Gastrocnemius medialis (tissue), 4 donors: ENCODE measurements around the gene NFIA.

Source experiments
- CTCF ChIP-seq, 5 experiments: fragments of 450-650 bp in 3 of 5; fragments of 200-600 bp in 2 of 5; sonication (generic) in 2 of 5; IDR thresholded peaks in 4 of 5; conservative IDR thresholded peaks in 1 of 5; 1 replicate in 4 of 5; 2 replicates in 1 of 5; pipeline ENCODE4 v1.5.1; 2016 to 2019; ENCODE audit warnings: antibody characterized with exemption in 5 of 5, mild to moderate bottlenecking in 3 of 5, moderate library complexity in 3 of 5
- POLR2A ChIP-seq, 2 donors: fragments of 450-650 bp; IDR thresholded peaks; one replicate each; pipeline ENCODE4 v1.6.1; 2017; ENCODE audit warnings: antibody characterized with exemption in 2 of 2, mild to moderate bottlenecking in 2 of 2, moderate library complexity in 2 of 2

DNA sequence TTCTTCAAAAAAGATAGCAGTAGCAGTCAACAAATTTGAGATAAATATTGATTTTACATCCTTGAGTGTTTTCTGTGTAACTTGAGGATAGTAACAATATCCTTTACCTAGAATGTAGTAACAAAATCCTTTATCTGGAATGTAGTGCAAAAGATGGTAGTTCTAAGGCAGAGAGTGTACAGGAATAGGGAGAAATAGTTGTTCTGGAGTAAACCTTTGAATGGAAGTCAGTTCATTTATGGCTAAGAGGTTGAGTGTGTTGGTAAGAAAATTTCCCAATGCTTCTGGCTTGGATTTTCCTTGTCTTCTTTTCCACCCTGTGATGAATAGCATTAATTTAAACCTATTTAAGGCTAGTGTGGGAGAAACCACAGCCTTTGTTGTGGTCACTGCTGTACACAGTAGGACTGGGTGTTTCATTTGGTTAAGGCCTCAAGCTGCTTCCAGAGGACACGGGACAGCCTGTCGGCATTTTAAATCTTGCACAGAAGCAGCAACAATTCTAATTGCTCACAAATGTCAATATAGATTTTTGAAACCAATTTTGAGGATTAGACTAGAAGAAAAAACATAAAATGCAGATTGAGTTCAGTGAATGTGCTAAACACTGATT lies 11.3 kb downstream of the NFIA start:
- TF ChIP-seq CTCF (IDR thresholded peaks at IDR 0.05 in 4 of 5, conservative IDR thresholded peaks at IDR 0.05 in 1 of 5) (no peak), POLR2A (IDR thresholded peaks at IDR 0.05) (no peak)
